Fibroblast of villous mesenchyme (primary cell): ENCODE data around the gene PRKN. TPM values are rescaled to one million over a fixed set of nuclear protein-coding genes. Genes with fewer than 3 reads are reported as not detected.

Experiments
- DNase-seq: peaks from one replicate; pipeline ENCODE4 v3.0.0-alpha.2; 2010; ENCODE audit warnings: low read depth
- H3K4me3 ChIP-seq: 2 replicates; pipeline ENCODE4 v1.5.1; 2011; ENCODE audit warnings: low read depth, mild to moderate bottlenecking, low read length
- total RNA-seq: library from RNA; depleted of rRNA; stranded (reverse); fragments of >200 nt; gene quantifications from 2 replicates; pipeline ENCODE4 v1.2.3, GENCODE V29; 2012
- TF ChIP-seq, protein P1 (sequence below): IDR thresholded peaks from 2 replicates; pipeline ENCODE4 v1.5.1; 2012; ENCODE audit warnings: low read depth, mild to moderate bottlenecking, low read length; ENCODE audit not compliant: insufficient read depth

Gene PRKN
- total RNA-seq, 1 donor: 2.2 TPM

DNA sequence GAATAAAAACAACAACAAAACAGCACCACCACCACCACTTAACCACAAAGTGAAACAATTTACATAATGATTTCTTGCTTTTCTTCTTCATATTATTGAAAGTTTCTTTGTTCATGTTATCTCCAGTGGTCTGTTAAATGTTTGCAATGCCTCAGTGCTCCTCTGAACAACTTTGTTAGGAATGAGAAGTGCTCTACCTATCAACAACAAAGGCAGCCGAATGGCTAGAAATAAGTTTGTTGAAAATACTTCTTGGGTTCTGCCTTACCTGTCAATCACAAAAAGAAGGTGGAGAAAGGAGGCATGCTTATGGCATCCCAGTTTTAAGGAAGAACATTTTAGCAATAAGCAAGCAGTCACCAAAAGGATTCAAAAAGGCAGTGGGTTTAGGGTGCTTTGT is 490.2 kb downstream of the PRKN start:
- DNase-seq: no peak
- no peak overlapping the region for H3K4me3 ChIP-seq
- TF ChIP-seq, protein P1, sequence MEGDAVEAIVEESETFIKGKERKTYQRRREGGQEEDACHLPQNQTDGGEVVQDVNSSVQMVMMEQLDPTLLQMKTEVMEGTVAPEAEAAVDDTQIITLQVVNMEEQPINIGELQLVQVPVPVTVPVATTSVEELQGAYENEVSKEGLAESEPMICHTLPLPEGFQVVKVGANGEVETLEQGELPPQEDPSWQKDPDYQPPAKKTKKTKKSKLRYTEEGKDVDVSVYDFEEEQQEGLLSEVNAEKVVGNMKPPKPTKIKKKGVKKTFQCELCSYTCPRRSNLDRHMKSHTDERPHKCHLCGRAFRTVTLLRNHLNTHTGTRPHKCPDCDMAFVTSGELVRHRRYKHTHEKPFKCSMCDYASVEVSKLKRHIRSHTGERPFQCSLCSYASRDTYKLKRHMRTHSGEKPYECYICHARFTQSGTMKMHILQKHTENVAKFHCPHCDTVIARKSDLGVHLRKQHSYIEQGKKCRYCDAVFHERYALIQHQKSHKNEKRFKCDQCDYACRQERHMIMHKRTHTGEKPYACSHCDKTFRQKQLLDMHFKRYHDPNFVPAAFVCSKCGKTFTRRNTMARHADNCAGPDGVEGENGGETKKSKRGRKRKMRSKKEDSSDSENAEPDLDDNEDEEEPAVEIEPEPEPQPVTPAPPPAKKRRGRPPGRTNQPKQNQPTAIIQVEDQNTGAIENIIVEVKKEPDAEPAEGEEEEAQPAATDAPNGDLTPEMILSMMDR: no peak

DNA sequence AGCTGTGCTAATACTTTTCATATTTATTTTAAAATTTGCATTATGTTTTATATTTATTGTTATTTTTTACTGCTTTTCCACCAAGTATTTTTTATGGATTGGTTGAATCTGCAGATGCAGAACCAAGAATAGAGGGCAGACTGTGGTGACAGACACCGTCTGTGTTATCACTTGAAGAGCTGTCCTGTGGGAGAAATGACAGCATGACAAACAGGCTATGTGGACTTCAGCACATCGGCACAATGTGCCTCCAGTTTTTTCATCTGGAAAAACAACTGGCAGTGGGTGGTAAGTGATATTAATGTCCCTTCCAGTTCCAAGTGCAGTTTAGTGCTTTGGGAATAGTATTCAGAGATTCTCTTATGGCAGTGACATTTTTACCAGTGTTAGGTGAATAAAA is 492.9 kb downstream of the PRKN start:
- no peak for DNase-seq
- no peak overlapping the region for H3K4me3 ChIP-seq
- TF ChIP-seq, protein P1: no peak

DNA sequence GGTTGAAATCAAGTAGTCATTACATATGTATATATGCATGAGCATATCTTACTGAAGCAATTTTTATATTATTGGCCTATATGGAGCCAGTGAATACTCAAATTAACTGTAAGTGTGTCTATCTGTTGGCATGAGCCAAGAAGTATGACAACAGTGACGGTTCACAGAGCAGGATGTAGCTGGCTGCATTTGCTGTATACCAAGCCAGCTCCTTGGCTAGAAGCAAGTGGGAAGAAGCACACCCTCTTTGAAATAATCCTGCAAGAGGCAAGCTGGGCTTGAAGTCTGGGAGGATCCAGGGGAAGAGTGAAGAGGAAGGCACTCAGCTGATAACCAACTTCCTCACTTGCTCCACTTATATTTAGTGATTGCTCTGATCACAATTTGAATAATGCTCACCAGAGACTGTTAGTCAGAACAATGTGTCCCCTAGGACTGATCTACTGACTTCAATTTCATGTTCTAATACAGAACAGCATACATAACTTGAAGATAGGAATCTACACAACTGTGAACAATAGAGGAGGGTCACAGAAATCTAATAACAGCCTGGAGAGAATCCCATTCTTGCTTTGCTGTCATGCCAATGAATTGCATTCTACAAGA is 497.3 kb downstream of the PRKN start:
- TF ChIP-seq, protein P1: no peak
- H3K4me3 ChIP-seq: no peak overlapping the region
- DNase-seq: no peak

DNA sequence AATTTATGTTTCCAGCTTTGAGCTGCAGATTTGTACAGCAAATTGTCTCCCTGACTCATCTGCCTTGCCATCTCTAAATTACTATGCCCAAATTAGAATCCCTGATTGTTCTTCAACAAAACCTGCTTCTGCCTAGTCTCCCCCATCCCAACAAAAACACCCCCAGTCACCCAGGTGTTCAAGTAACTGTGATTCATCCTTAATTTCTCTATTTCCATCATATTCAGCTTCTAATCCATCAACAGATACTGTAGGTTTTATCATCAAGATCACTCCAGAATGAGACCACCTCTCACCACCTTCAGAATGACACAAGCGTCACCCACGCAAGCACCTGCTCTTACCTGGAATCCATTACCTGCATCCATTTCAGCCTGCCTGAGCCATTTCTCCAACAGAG is 498.5 kb downstream of the PRKN start:
- DNase-seq: no peak
- no peak overlapping the region for H3K4me3 ChIP-seq
- TF ChIP-seq, protein P1: no peak

DNA sequence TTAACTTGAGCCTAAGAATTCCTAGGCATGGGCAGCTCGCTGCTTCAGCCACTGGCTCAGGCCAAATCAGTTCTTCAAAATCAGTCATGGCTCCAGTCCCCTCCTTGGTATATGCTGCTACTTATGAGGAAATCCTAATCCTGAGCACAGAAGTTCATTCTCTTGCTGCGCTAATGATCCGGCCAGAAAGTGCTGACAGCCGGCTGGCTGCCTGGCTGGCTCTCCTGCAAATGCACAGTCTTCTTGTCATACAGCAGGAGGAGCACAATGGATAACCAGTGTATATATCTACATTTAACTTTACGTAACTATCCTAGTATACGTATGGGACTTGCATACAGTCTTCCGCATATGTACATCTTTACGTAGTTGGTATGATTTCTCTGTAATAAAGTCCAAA is 500.8 kb downstream of the PRKN start:
- no peak for DNase-seq
- no peak overlapping the region for H3K4me3 ChIP-seq
- TF ChIP-seq, protein P1: no peak

DNA sequence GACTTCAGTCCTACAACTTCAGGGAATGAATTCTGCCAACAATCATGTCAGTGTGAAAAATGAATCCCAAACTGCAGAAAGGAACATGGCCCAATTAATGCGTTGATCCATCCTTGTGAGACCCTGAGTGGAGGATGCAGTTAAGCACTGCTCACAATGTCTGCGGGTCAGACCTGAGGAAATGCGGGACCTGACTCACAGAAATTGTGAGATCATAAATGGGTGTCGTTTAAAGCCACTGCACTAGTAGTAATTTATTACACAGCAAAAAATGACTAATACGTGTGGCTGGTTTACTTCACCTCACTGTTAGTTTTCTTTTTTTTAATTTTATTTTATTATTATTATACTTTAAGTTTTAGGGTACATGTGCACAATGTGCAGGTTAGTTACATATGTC is 505.0 kb downstream of the PRKN start:
- no peak for DNase-seq
- TF ChIP-seq, protein P1: no peak
- H3K4me3 ChIP-seq: no peak overlapping the region

DNA sequence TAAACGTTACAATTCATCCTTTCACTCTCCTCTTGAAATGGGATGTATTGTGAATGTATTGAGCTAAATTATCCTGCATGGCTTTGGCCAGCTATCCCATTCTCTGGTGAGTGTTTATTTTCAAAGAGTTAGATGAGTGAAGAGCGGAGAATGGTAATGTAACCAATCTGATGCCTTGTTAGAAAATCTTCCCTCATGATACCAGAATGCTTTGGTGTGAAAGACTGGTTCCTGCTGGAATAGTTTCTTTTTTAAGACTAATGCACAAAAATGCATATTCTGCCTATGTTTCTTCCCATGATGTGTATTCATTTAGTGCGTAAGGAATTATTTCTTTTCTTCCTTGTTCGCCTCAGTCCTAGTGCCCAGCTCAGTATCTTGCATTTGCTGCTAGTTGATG is 506.7 kb downstream of the PRKN start:
- DNase-seq: no peak
- TF ChIP-seq, protein P1: no peak
- H3K4me3 ChIP-seq: no peak overlapping the region
